RWPE2 (cell line): Measurements from ENCODE around the gene VOPP1.

Experiments
- ATAC-seq: fragments of 200-7000 bp; cut with Tn5 transposase; 3 replicates; pipeline ENCODE4 v1.9.1; 2021; ENCODE audit warnings: low read depth
- DNase-seq: peaks from one replicate; pipeline ENCODE4 v3.0.0-alpha.2; 2020; ENCODE audit warnings: low spot score
- H3K27ac ChIP-seq: fragments of 450-650 bp; 2 replicates; pipeline ENCODE4 v1.5.1; 2017; ENCODE audit warnings: mild to moderate bottlenecking; ENCODE audit not compliant: poor library complexity, severe bottlenecking
- H3K27me3 ChIP-seq: fragments of 250-450 bp; sonication (Bioruptor Pico); 2 replicates; pipeline ENCODE4 v1.5.1; 2021; ENCODE audit warnings: mild to moderate bottlenecking, moderate library complexity; ENCODE audit not compliant: insufficient read depth, poor library complexity, severe bottlenecking
- H3K36me3 ChIP-seq: fragments of 250-450 bp; sonication (Bioruptor Pico); 2 replicates; pipeline ENCODE4 v1.5.1; 2020; ENCODE audit warnings: low read depth, mild to moderate bottlenecking, moderate library complexity
- H3K4me1 ChIP-seq: fragments of 250-450 bp; sonication (Bioruptor Pico); 2 replicates; pipeline ENCODE4 v1.5.1; 2021; ENCODE audit warnings: mild to moderate bottlenecking, moderate library complexity; ENCODE audit not compliant: insufficient read depth, poor library complexity, severe bottlenecking
- H3K4me3 ChIP-seq: fragments of 250-450 bp; sonication (Bioruptor Pico); 2 replicates; pipeline ENCODE4 v1.5.1; 2021; ENCODE audit warnings: mild to moderate bottlenecking, moderate library complexity; ENCODE audit not compliant: severe bottlenecking
- H3K9me3 ChIP-seq: fragments of 250-450 bp; sonication (Bioruptor Pico); 2 replicates; pipeline ENCODE4 v1.5.1; 2021; ENCODE audit warnings: mild to moderate bottlenecking, moderate library complexity; ENCODE audit not compliant: severe bottlenecking
- TF ChIP-seq, protein P1 (sequence below): fragments of 450-650 bp; IDR thresholded peaks from one replicate; pipeline ENCODE4 v1.5.1; 2017; ENCODE audit warnings: mild to moderate bottlenecking, moderate library complexity; ENCODE audit not compliant: poor library complexity, severe bottlenecking

VOPP1 gene

DNA sequence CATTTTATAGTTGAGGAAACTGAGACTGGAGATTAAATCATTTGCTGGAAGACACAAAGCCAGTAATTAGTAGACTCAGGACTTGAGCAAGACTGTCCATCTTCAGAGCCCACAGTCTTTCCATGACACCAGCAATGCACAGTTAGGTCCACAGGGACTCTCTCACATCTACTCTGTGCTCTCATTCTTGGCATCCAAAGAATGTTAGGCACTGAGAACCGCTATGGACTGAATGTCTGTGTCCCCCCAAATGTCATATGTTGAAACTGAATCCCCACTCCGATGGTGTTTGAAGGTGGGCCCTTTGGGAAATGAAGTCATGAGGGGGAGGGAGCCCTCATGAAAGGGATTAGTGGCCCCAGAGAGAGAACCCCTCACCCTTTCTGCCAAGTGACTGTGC lies 106.6 kb downstream of the VOPP1 start:
- Histone ChIP-seq H3K27ac (no peak overlapping the region), H3K4me1 (no peaks in the 10 kb centered on the region), H3K9me3 (peaks cover 7% of the 10 kb centered on the region), H3K4me3 (no peak overlapping the region), H3K36me3 (peaks cover 3% of the 10 kb centered on the region; the same call in 1 of the 2 replicates), H3K27me3 (no peaks in the 10 kb centered on the region)
- ATAC-seq = no peak
- TF ChIP-seq, protein P1, sequence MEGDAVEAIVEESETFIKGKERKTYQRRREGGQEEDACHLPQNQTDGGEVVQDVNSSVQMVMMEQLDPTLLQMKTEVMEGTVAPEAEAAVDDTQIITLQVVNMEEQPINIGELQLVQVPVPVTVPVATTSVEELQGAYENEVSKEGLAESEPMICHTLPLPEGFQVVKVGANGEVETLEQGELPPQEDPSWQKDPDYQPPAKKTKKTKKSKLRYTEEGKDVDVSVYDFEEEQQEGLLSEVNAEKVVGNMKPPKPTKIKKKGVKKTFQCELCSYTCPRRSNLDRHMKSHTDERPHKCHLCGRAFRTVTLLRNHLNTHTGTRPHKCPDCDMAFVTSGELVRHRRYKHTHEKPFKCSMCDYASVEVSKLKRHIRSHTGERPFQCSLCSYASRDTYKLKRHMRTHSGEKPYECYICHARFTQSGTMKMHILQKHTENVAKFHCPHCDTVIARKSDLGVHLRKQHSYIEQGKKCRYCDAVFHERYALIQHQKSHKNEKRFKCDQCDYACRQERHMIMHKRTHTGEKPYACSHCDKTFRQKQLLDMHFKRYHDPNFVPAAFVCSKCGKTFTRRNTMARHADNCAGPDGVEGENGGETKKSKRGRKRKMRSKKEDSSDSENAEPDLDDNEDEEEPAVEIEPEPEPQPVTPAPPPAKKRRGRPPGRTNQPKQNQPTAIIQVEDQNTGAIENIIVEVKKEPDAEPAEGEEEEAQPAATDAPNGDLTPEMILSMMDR = no peak
- no peak for DNase-seq

DNA sequence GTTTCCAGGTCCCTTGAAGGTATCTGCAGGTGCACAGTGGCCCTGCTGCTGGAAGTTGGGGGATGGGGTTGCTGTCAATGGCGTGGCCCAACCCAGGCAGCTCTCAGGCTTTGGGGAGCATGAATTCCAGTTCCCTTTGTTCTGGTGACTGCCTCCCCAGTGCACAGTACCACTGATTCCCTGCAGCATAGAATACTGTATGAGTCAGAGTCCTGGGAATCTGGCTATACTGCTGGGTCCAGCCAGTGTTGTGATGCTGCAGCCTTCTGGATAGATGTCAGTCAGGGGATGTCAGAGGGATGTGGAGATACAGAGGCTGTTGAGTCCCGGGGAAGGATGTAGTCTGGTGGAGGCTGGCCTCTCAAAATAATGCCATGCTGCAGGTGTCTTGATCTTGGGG lies 107.9 kb downstream of the VOPP1 start:
- H3K4me1 ChIP-seq = no peaks in the 10 kb centered on the region
- no peaks in the 10 kb centered on the region for H3K27me3 ChIP-seq
- H3K9me3 ChIP-seq = peaks cover 7% of the 10 kb centered on the region
- DNase-seq = no peak
- H3K4me3 ChIP-seq = no peak overlapping the region
- no peak overlapping the region for H3K27ac ChIP-seq
- peaks cover 3% of the 10 kb centered on the region; the same call in 1 of the 2 replicates for H3K36me3 ChIP-seq
- no peak for ATAC-seq
- TF ChIP-seq, protein P1 = no peak

DNA sequence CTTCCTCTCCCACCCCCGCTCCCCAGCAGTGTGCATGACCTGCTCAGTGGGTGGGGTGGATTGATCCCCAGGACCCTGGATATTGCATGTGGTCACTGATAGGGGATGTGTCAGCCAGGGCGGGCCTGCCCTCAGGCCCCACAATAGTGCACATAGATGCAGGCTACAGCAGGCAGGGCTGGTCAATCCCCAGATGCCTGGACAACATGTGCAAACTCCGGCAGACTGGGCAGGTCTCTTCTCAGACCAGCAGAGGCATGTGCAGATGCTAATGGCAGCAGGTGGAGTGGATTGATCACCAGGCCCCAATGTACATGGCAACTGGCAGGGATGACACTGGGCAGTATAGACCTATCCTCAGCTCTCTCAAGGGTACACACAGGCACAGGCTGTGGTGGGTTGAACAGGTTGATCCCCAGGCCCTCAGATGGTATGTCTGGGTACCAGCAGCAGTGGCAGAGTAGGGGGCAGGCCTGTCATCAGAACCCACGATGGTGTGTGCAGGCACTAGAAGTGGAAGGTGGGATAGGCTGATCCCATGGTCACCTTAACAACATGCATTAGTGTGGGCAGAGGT lies 108.5 kb downstream of the VOPP1 start:
- Histone ChIP-seq H3K27me3 (no peaks in the 10 kb centered on the region), H3K36me3 (no peaks in the 10 kb centered on the region), H3K4me1 (no peaks in the 10 kb centered on the region), H3K27ac (no peak overlapping the region), H3K4me3 (no peak overlapping the region), H3K9me3 (peaks cover 8% of the 10 kb centered on the region)
- no peak for ATAC-seq
- TF ChIP-seq, protein P1 = no peak
- DNase-seq = no peak

DNA sequence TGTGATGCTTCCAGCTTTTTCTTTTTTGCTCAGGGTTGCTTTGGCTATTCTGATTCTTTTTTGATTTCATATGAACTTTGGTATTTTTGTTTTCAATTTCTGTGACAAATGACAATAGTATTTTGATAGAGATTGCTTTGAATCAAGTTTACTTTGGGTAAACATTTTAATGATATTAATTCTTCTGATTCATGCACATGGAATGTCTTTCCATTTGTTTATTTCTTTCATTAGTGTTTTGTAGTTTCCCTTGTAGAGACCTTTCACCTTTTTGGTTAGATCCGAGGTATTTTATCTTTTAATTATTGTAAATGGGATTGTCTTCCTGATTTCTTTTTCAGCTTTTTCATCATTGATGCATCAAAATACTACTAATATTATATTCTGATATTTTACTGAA lies 114.0 kb downstream of the VOPP1 start:
- no peak for DNase-seq
- Histone ChIP-seq H3K27ac (no peak overlapping the region), H3K4me1 (no peaks in the 10 kb centered on the region), H3K9me3 (peaks cover 12% of the 10 kb centered on the region), H3K4me3 (no peak overlapping the region), H3K36me3 (no peaks in the 10 kb centered on the region), H3K27me3 (no peaks in the 10 kb centered on the region)
- no peak for ATAC-seq
- TF ChIP-seq, protein P1 = no peak

DNA sequence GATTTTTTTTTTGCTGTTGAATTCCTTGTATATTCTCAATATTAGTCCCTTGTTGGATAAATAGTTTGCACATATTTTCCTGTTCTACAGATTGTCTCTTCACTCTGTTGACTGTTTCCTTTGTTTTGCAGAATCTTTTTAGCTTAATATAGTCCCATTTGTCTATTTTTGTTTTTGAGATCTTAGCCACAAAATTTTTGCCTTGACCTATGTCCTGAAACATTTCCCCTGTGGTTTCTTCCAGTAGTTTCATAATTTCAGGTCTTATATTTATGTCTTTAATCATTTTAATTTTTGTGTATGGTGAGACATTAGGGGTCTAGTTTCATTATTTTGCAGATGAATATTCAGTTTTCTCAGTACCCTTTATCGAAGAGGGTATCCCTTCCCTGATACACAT lies 114.5 kb downstream of the VOPP1 start:
- Histone ChIP-seq H3K4me3 (no peak overlapping the region), H3K27ac (no peak overlapping the region), H3K9me3 (peaks cover 9% of the 10 kb centered on the region), H3K4me1 (no peaks in the 10 kb centered on the region), H3K36me3 (no peaks in the 10 kb centered on the region), H3K27me3 (no peaks in the 10 kb centered on the region)
- TF ChIP-seq, protein P1 = no peak
- ATAC-seq = no peak
- no peak for DNase-seq
